ENCODE data around the gene FRRS1.
A peak's percentile ranks its signal among the peaks of the same experiment; 100 is the strongest.

FRRS1 gene

DNA sequence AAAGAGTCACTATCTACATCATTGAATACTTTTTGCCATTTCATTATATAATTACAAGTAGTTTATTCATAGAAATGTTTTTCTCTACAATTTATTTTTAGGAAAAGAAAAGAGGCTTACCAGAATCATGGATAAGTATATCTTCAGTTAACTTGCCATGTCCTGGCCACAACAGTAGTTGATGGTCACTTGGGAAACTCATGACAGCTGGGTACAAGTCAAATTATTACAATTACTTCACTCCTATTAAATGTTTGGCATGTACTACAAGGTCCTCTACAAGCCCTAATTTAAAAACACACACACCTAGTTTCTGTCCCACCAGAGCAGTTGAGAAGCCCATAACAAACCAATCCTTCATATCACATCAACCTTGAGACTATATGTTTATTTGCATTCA, 91.1 kb downstream of the FRRS1 start:
- no peak for DNase-seq

DNA sequence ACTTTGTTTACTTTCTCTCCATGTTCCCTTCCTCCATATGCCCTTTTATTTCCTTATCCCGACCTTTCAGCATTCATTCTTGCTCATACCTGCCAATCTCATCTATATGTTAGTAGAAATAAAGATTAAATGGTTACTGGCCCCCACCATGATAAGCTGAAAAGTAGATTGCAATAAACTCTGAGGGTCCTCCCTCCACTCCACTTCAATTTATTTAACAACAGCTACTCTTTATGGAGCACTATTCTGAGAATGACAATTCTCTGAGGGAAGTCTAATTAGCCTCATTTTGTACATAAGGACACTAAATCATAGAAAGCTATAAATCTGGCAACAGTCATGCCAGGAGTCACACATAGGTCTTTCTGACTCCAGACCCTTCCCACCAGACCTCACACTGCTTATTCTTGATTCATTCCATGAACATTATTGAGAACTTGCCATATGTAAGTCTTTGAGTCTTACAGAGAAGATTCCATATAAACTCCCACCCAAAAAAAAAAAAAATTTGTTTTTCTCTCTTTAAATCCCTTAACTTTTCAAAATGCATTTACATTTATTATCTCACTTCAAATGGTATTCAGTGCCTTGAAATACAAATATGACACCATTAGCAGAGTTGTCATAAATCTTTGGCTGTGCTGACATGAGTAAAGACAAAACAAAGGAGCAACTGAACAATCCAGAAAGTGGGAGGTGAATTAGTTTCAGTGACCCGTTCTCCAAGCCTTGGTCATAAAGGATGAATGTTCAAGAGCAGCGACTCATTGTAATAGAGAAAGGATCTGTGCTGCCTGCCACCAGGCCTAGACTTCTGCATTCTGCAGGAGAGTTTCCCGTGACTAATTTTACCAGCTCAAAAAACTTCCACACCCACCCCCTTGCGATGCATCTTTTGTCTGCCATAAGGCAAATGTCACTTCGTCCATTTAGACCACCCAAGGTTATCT, 92.0 kb downstream of the FRRS1 start:
- DNase-seq: no peak

DNA sequence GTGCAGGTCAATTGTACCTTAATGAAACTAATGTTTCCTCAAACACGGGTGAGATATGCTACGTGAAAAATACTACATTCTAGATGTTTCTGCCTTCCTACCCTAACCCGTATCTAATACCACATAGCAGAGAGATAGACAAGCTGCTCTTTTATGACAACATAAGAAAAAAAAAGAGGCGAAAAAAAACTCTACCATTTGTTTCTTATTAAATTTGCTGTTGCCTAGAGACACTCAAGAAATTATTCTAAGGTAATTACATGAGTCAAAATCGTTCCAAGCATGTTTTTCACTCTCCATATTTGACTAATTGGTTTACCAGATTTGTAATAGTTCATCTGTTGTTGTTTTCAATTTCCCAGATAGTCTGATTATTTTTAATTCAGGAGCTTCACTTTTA, 93.1 kb downstream of the FRRS1 start:
- no peak for DNase-seq

DNA sequence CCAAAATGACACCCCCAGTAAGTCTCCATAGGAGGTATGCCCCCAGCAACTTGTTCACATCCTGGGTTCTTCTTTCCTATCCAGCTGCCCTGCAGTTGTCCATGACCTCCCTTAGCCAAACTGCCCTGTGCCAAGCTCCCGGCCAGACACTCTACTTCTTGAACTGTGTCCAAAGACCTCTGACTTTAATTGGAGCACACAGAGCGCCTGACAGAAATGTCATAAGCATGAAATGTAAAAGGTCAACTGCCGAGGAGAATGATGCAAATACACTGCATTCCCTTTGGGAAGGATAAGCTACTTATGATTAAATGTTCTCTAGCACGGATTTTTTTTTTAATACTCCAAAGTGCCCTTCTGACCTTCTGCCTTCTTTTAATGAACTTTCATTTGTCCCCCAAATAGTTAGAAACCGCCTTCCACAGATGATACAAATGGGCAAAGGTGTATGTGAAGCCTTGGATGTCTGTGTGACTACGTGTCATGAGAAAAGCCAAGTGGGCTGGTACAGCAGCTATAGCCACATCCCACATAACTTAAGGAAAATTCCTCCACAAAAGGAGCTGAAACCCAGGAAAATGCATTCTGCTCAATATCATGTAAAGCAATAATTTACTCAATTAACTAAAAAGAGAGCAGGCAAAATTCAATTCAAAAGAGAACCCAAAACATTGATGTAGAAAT, 93.8 kb downstream of the FRRS1 start:
- no peak for DNase-seq

DNA sequence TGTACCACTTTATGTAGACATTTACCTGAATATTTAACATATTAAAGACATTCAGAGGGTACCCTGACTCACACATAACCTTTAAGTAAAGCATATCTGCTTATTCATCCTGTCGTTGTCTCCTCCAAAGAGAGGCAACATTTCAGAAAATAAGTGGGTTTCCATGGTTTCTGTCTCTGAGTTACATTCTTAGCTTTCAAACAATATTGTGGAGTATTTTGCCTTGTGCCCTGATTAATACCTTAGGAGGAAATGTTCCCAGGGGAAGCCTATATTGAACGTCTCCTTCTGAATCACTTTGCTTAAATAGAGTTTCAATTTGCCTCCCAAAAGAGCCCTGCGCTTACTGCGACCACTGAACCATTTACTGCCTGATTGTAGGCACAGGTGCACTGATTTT, 94.4 kb downstream of the FRRS1 start:
- no peak for DNase-seq

DNA sequence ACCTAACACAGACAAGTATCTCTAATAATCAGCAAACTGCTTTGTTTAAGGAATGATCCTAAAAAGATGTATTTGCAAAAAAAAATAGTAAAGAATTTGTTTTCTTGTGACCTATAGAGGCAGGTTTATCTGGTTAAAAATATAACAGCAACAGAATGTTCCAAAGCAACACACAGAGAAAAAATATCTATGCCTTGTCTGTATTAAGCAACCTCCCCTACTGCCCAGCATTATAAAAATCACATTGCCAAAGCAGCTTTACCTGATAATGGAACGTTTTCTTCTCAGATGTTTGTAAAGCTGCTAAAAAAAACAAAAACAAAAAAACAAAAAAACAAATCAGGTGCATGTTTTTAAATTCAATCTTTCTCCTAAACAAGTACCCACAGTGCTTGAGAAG, 95.9 kb downstream of the FRRS1 start:
- DNase-seq: no peak

DNA sequence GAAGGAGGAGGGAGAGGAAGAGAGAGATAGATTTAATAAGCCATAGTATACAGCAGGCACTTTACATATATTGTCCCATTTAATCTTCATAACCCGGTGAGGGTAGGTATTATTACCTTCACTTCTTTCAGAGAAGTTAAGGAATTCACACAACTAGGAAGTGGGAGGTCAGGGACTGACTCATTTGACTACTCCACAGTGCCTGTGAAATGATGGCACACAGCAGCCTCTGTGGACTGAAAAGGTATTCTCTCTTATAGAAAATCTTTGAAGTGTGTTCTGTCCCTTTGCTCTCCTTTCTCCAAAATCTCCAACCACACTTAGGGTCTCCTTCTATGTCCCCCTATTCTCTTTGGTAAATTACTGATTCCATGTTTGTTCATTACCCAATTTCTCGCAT, 96.6 kb downstream of the FRRS1 start:
- no peak for DNase-seq

DNA sequence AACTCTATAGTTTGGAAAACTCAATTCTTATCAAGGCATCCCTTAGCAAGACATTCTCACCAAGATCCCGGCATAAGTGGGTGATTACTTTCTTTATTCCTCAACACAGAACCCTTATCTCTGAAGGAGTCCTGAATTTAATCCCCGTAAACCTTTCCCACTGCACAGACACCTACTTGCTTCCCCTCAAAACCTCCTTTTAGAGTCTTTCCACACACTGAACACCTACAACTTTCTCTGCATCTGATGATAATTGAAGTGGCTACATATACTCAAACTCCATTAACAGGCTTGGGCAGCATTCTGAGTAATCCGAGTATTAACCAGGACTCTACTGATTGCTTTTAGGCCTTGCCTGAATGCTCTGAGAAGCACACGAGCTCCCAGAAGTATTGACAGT, 97.1 kb downstream of the FRRS1 start:
- peak; percentile 88 for DNase-seq

DNA sequence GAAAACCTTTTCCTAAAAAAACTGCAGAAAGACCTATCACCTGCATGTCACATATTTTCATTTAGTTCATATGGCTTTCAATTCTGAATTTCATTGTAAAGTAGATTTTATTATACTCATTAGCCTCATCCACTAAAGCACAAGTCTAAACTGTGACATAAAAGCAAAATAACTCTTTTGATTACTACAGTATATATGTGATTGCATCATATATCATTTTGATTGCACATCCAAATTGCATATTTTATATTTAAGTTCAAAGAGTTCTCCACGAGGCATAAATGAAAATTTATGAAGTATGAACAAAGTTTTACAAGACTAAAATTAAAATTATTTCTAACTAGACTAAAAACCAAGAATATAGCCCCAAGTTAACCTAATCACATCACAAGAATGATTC, 101.2 kb downstream of the FRRS1 start:
- DNase-seq: no peak

DNA sequence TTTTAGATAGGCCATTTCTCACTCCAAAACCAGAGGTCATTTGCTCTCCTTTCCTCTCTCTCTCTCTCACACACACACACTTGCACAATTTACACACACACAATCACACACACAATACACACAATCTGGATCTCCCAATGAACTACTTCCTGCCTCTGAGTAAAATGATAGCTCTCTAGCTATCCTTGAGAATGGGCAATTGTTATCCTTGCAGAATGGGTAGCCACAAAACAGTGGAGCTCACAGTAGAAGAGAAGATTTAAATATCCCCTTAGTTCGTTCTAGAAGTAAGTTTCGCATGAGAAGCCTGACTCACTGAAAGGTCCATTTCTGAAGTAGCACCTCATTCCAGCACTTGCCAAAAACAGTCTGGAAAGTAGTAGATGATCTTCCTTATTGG, 102.9 kb downstream of the FRRS1 start:
- DNase-seq: no peak

DNA sequence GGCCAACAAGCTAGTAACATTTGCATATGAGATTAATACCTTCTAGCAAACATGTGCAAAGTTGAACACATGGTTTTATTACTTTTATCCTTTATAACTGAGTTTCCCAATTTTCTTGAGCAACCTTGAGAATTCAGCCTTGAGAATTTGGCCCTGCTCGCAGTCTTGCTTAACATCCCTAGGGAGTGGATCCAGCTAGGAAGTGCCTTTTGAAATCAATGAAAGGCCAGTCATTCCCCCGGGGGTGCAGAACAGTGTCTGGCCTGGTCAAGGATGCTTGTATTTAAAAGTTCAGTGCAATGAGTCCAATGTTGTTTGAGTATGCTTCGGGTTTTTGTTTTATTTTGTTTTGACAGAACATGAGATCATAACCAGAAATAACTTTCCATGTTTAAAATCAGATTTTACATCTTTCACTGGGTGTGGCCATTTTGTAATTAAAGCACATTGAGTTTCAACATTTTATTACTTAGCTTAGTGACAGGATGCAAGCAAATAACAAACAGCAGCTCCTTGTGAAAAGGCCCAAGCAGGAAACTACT, 103.8 kb downstream of the FRRS1 start:
- no peak for DNase-seq

DNA sequence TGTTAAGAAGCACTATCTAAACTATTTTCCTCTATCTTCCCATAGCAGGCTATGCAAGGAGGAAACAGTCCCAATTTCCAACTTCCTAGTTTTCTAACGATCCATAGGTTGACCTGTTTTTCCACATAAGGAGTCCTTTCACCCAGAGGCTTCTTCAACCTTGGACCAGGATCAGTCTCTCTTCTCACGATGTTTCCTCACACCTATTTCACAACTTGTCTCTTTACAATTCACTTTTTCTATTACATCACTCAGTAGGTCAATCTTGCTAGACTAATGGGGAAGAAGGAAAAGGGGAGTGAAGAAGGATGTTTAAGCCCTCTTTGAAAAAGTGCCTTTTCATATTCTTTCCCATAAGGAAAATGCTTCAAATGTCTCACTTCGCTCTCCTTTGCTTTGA, 104.7 kb downstream of the FRRS1 start:
- DNase-seq: no peak

DNA sequence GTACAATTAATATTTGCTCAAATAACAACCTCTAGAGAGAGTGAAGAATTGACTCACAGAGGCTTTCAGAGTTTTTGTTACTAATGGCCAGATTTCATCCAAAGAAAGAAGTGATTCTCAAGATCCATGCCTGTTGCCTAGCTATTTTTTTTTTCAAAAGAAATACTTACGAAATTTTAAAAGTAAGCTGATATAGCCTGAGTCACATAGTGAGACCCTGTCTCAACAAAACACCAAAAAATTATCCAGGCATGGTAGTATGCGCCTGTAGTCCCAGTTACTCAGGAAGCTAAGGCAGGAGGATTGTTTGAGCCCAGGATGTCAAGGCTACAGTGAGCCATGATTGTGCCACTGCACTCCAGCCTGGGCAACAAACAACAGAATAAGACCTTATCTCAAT, 105.9 kb downstream of the FRRS1 start:
- no peak for DNase-seq

DNA sequence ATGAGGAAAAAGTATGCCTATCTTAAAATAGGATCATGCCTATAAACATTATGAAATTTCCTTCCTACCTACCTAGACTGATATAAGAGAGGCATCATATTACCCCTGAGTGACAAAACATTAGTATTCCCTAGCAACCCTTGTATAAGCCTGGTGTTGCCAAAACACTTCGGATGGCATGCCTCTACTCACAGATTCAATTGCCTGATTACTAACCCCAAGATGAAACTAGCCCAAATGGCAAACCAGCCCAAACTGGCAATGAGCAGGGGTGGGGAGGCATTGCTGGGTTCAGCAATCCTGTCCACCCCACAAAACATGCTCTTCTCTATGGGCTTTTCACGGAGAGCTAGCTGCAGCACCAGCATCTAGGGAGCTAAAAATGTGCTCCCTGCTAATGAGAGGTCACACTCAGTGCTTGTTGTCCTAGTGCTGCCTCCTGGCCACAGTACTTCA, 106.7 kb downstream of the FRRS1 start:
- peak; percentile 43 for DNase-seq

Measured in DMS79 (cell line).